RWPE1 (cell line): ENCODE data around the gene MAMSTR.
"Not testable (repeated sequence)": the region's sequence is repeated elsewhere in the genome, so short reads cannot be mapped to it uniquely, and the experiment has no call there.

Experiments used
- CTCF ChIA-PET: fragments of 350-600 bp; sonication (Branson Sonifier 250); formaldehyde crosslinking; extraction: SDS; loops from one replicate; lab custom pipeline; 2021; lab: Yijun Ruan, JAX
- POLR2A ChIA-PET: fragments of 400-600 bp; formaldehyde crosslinking; extraction: SDS; loops from one replicate; lab custom pipeline; 2020; ENCODE audit warnings: antibody characterized with exemption; ENCODE audit not compliant: low non-redundant PET; lab: Yijun Ruan, JAX
- DNase-seq: peaks from one replicate; pipeline ENCODE4 v3.0.0; 2012; ENCODE audit warnings: low spot score
- H3K27ac ChIP-seq: fragments of 450-650 bp; 2 replicates; pipeline ENCODE4 v1.5.1; 2017
- CTCF ChIP-seq: fragments of 450-650 bp; conservative IDR thresholded peaks from 2 replicates; pipeline ENCODE4 v1.5.1; 2017; ENCODE audit warnings: low read depth, mild to moderate bottlenecking

Gene MAMSTR

GRCh38 chr19:48702701-48703100, 16.8 kb downstream of the MAMSTR start:
- TF ChIP-seq CTCF = no peak
- ChIA-PET POLR2A (no interaction called here), CTCF (no interaction called here)
- no peak for DNase-seq
- H3K27ac ChIP-seq = no peak overlapping the region

GRCh38 chr19:48698046-48698445, 21.5 kb downstream of the MAMSTR start:
- DNase-seq = no peak
- H3K27ac ChIP-seq = peak overlapping the region; percentile 66
- TF ChIP-seq CTCF = no peak
- ChIA-PET POLR2A (no interaction called here), CTCF (interaction anchor here (0.6 kb wide), 1 partner anchor 41 kb away, joined by 3 read pairs; no protein-coding TSS in a partner anchor)

GRCh38 chr19:48696353-48697010, 23.0 kb downstream of the MAMSTR start:
- H3K27ac ChIP-seq = peak overlapping the region; percentile 18
- no peak for DNase-seq
- no peak for TF ChIP-seq CTCF
- ChIA-PET POLR2A (interaction anchor here (0.5 kb wide), 1 partner anchor 20 kb away, joined by 4 read pairs; no protein-coding TSS in a partner anchor), CTCF (interaction anchor here (0.6 kb wide), 1 partner anchor 28 kb away, joined by 3 read pairs; no protein-coding TSS in a partner anchor)

GRCh38 chr19:48695743-48696352, 23.7 kb downstream of the MAMSTR start, which contains the start of gene FUT2:
FUT2 (plus strand) TSS chr19:48695971; CDS start chr19:48702957, 6,986 bp downstream.
- TF ChIP-seq CTCF = no peak
- POLR2A ChIA-PET = interaction anchor here (0.5 kb wide), 1 partner anchor 21 kb away, joined by 4 read pairs; no protein-coding TSS in a partner anchor
- CTCF ChIA-PET = no interaction called here
- H3K27ac ChIP-seq = peak within 1 kb of the TSS; percentile 18
- no peak for DNase-seq

GRCh38 chr19:48693629-48694028, 25.9 kb downstream of the MAMSTR start:
- DNase-seq, CTCF ChIA-PET, H3K27ac ChIP-seq, POLR2A ChIA-PET: not testable (repeated sequence)

- ChIA-PET CTCF (no interaction called here), POLR2A (no interaction called here)
- H3K27ac ChIP-seq = no peak overlapping the region
- DNase-seq = no peak
- no peak for TF ChIP-seq CTCF
Observed at GRCh38 chr19:48689449-48689848, 30.1 kb downstream of the MAMSTR start.

GRCh38 chr19:48687776-48688175, 31.7 kb downstream of the MAMSTR start:
- H3K27ac ChIP-seq = no peak overlapping the region
- ChIA-PET POLR2A (no interaction called here), CTCF (interaction anchor here (0.6 kb wide), 1 partner anchor 100 kb away, joined by 3 read pairs; no protein-coding TSS in a partner anchor)
- no peak for TF ChIP-seq CTCF
- no peak for DNase-seq

GRCh38 chr19:48686637-48687036, 32.9 kb downstream of the MAMSTR start:
- DNase-seq, H3K27ac ChIP-seq, POLR2A ChIA-PET, CTCF ChIA-PET: not testable (repeated sequence)
